Mesothelial cell of epicardium (in vitro differentiated cells): ENCODE measurements around the gene ACY1. TPM values are rescaled to one million over a fixed set of nuclear protein-coding genes. Genes with fewer than 3 reads are reported as not detected.
A peak's percentile ranks its signal among the peaks of the same experiment; 100 is the strongest.

Source experiments
- DNase-seq, 2 experiments: peaks; one replicate each; pipeline ENCODE4 v3.0.0; 2021; ENCODE audit warnings: low spot score in 2 of 2; ENCODE audit not compliant: unreplicated experiment in 2 of 2
- H3K27ac Mint-ChIP-seq: 2 replicates; pipeline ENCODE4 v1.8.0; 2021; ENCODE audit warnings: mixed read lengths
- H3K27me3 Mint-ChIP-seq: 2 replicates; pipeline ENCODE4 v1.8.0; 2021; ENCODE audit warnings: low read depth, mixed read lengths
- H3K36me3 Mint-ChIP-seq: 2 replicates; pipeline ENCODE4 v1.8.0; 2021; ENCODE audit warnings: mixed read lengths
- H3K4me1 Mint-ChIP-seq: 2 replicates; pipeline ENCODE4 v1.8.0; 2021; ENCODE audit warnings: mixed read lengths
- H3K4me3 Mint-ChIP-seq: 2 replicates; pipeline ENCODE4 v1.8.0; 2021; ENCODE audit warnings: mild to moderate bottlenecking, moderate library complexity, mixed read lengths
- H3K9me3 Mint-ChIP-seq: 2 replicates; pipeline ENCODE4 v1.8.0; 2021; ENCODE audit warnings: mixed read lengths
- CTCF ChIP-seq: fragments of 200-600 bp; sonication (generic); IDR thresholded peaks from one replicate; pipeline ENCODE4 v1.5.0; 2021; ENCODE audit warnings: antibody characterized with exemption; ENCODE audit not compliant: unreplicated experiment
- total RNA-seq: library from RNA; stranded (reverse); gene quantifications from 3 replicates; pipeline ENCODE4 v1.2.1, GENCODE V29; 2021

The ACY1 gene
- total RNA-seq, 1 donor from 2014 or later = 47.8 TPM

- DNase-seq = no peak
- H3K27me3 Mint-ChIP-seq = no peaks in the 10 kb centered on the region
- H3K36me3 Mint-ChIP-seq = no peaks in the 10 kb centered on the region
- H3K9me3 Mint-ChIP-seq = no peaks in the 10 kb centered on the region
- H3K4me3 Mint-ChIP-seq = no peak overlapping the region
- TF ChIP-seq CTCF = no peak
- no peak overlapping the region for H3K27ac Mint-ChIP-seq
- H3K4me1 Mint-ChIP-seq = peaks cover 4% of the 10 kb centered on the region
These were observed 29.4 kb downstream of the ACY1 start for GRCh38 chr3:52012699-52013098.

- Mint-ChIP-seq H3K27me3 (no peaks in the 10 kb centered on the region), H3K27ac (no peak overlapping the region), H3K9me3 (no peaks in the 10 kb centered on the region), H3K4me1 (peaks cover 4% of the 10 kb centered on the region), H3K36me3 (no peaks in the 10 kb centered on the region), H3K4me3 (no peak overlapping the region)
- no peak for DNase-seq
- TF ChIP-seq CTCF = no peak
These were observed 30.7 kb downstream of the ACY1 start for GRCh38 chr3:52013802-52014598.

- no peak for TF ChIP-seq CTCF
- Mint-ChIP-seq H3K4me1 (peaks cover 8% of the 10 kb centered on the region), H3K36me3 (no peaks in the 10 kb centered on the region), H3K9me3 (no peaks in the 10 kb centered on the region), H3K27me3 (no peaks in the 10 kb centered on the region), H3K27ac (no peak overlapping the region), H3K4me3 (no peak overlapping the region)
- no peak for DNase-seq
These were observed 31.3 kb downstream of the ACY1 start for GRCh38 chr3:52014613-52015012.

GRCh38 chr3:52015438-52016228 lies 32.3 kb downstream of the ACY1 start:
- TF ChIP-seq CTCF = no peak
- Mint-ChIP-seq H3K4me1 (peaks cover 8% of the 10 kb centered on the region), H3K4me3 (no peak overlapping the region), H3K9me3 (no peaks in the 10 kb centered on the region), H3K36me3 (no peaks in the 10 kb centered on the region), H3K27me3 (no peaks in the 10 kb centered on the region), H3K27ac (peak overlapping the region; percentile 49)
- no peak for DNase-seq

- Mint-ChIP-seq H3K36me3 (no peaks in the 10 kb centered on the region), H3K4me3 (no peak overlapping the region), H3K27ac (no peak overlapping the region), H3K9me3 (no peaks in the 10 kb centered on the region), H3K27me3 (no peaks in the 10 kb centered on the region), H3K4me1 (peaks cover 20% of the 10 kb centered on the region)
- no peak for TF ChIP-seq CTCF
- DNase-seq = no peak
These were observed 34.3 kb downstream of the ACY1 start for GRCh38 chr3:52017586-52017985.
